Uterus (tissue), 2 donors: ENCODE data around the gene SEMA4C.

Experiments used
- CTCF ChIP-seq, 4 experiments: fragments of 200-600 bp in 2 of 4; fragments of 450-650 bp in 2 of 4; sonication (generic) in 2 of 4; IDR thresholded peaks; one replicate each; pipeline ENCODE4 v1.5.1; 2016 to 2019; ENCODE audit warnings: antibody characterized with exemption in 4 of 4, mild to moderate bottlenecking in 2 of 4, moderate library complexity in 1 of 4
- POLR2A ChIP-seq, 2 donors: fragments of 450-650 bp; IDR thresholded peaks; one replicate each; pipeline ENCODE4 v1.6.1; 2016; ENCODE audit warnings: antibody characterized with exemption in 2 of 2, mild to moderate bottlenecking in 1 of 2, moderate library complexity in 1 of 2

GRCh38 chr2:96819128-96819875 is 50.6 kb downstream of the SEMA4C start:
- no peak for TF ChIP-seq CTCF (IDR thresholded peaks at IDR 0.05)
- TF ChIP-seq POLR2A (IDR thresholded peaks at IDR 0.05) = no peak
